GM23248 (cell line): Measurements from ENCODE around the gene EIF4G1.

Experiments
- EZH2 ChIP-seq: fragments of 200-600 bp; sonication (generic); IDR thresholded peaks from 2 replicates; pipeline ENCODE4 v1.6.1; 2018; ENCODE audit warnings: antibody characterized with exemption, mild to moderate bottlenecking; ENCODE audit not compliant: insufficient read depth, poor library complexity, severe bottlenecking
- EZH2phosphoT487 ChIP-seq: fragments of 200-600 bp; sonication (generic); IDR thresholded peaks from 2 replicates; pipeline ENCODE4 v1.6.1; 2018; ENCODE audit warnings: antibody characterized with exemption, moderate library complexity, mild to moderate bottlenecking, low read depth; ENCODE audit not compliant: insufficient read depth

DNA sequence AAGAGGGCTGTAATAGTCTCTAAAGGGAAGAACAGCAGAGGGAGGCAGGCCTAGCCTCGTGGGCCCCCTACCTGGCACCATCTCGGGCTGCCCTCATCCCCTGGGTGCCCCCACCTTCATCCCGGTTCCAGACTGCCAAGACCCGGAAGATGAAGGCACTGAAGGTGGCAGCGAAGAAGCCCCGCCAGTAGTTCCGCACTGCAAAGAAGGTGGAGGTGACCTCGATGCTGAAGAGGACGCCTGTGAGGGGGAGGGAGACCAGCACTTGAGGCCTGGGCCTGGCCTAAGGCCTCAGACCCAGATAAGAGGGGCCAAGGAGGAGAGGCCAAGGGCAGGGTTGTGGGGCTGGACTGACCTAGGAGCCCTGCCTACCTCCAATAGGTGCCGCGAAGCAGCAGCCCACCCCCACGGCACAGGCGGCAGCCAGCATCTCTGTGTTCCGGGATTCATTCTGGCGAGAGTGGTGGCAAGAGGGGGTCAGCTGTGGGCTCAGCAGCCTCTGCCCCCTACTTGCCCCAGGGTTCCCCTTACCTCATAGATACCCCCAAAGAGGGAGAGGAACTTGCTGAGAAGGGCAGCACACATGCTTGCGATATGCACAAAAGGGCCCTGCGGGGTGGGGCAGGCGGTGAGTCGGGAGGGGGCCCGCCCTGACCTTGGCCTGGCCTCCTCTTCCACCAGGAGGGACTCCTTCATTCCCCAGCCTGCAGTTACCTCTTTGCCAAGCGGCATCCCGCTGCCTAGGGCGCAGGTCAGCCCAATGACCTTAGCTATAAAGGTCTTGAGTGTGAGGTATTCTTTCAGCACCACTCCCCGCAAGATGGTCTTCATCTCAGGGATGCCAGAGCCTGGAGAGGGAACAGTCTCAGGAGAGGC lies 43.1 kb downstream of the EIF4G1 start:
- no peak for TF ChIP-seq EZH2
- TF ChIP-seq EZH2phosphoT487, result no peak
